ENCODE measurements around the gene STARD9. TPM values are rescaled to one million over a fixed set of nuclear protein-coding genes. Genes with fewer than 3 reads are reported as not detected.

The STARD9 gene
- total RNA-seq, 1 experiment from 2014 or later, result 5.0 TPM

GRCh38 chr15:42576040-42576594 is 711 bp downstream of the STARD9 start:
- CTCF ChIA-PET, result interaction anchor here (0.6 to 1.2 kb wide), 2 partner anchors 15 to 448 kb away, joined by 5 to 7 read pairs; no protein-coding TSS in a partner anchor

DNA sequence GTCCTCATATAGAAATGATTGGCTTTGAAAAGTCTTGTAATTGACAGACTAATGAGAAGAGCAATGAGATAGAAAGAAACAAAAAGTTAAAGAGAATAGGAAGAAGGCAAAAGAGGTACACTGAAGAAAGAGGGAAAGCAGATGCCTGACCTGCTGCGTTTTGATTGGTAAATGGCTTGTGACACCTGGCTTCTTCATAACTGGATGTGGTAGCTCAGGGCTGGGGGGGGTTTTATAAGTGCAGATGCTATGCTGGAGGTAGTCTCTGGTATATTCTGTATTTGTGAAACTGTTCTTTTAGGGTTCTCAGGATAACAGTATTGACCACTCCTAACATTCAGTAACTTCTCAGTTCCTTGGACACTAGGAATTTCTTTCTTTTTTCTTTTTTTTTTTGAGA is 1.4 kb downstream of the STARD9 start:
- ChIA-PET RAD21 (ENCODE audit: low non-redundant PET in 1 of 2, low total read pairs in 2 of 2, uncharacterized antibody in 2 of 2, unreplicated experiment in 2 of 2) (no interaction called here), CTCF (interaction anchor here (0.6 kb wide), 1 partner anchor 447 kb away, joined by 5 read pairs; no protein-coding TSS in a partner anchor), POLR2A (interaction anchor here (2.0 kb wide), 1 partner anchor 12 kb away, joined by 6 read pairs; no protein-coding TSS in a partner anchor)
- Histone ChIP-seq H4K20me1 (ENCODE audit: insufficient read depth) (no peaks in the 10 kb centered on the region), H3K9me3 (ENCODE audit: control insufficient read depth in 1 of 2, insufficient read depth in 1 of 2, low read depth in 1 of 2, low read length in 2 of 2) (no peaks in the 10 kb centered on the region), H2AFZ (ENCODE audit: low read depth, low read length, poor library complexity, severe bottlenecking) (no peak overlapping the region), H3K27me3 (ENCODE audit: insufficient read depth, low read length) (no peaks in the 10 kb centered on the region; the same call in 1 of the 2 replicates), H3K4me3 (replicated peaks in 1 of 2; ENCODE audit: low read depth in 1 of 2, low read length in 2 of 2) (no peak overlapping the region), H3K9me2 (ENCODE audit: insufficient read depth) (no peaks in the 10 kb centered on the region), H3K4me1 (ENCODE audit: control insufficient read depth in 1 of 2, insufficient read depth in 2 of 2, low read length in 2 of 2) (peaks cover 15 to 28% of the 10 kb centered on the region in 2 experiments), H3K4me2 (ENCODE audit: low read length) (peak overlapping the region; percentile 98; the same call in 1 of the 2 replicates), H3K9ac (ENCODE audit: low read length) (no peak overlapping the region), H3K27ac (ENCODE audit: low read depth, low read length) (no peak overlapping the region), H3K36me3 (ENCODE audit: control insufficient read depth in 1 of 2, insufficient read depth in 2 of 2, low read length in 2 of 2) (no peaks in the 10 kb centered on the region), H3K79me2 (ENCODE audit: insufficient read depth, low read length) (no peaks in the 10 kb centered on the region)
- no peak for DNase-seq (ENCODE audit: low read depth, low spot score)
- no peak for ATAC-seq
- TF ChIP-seq CEBPB (IDR thresholded peaks at IDR 0.05; ENCODE audit: low read depth) (no peak), CTCF (IDR thresholded peaks at IDR 0.05 in 2 of 3, conservative IDR thresholded peaks at IDR 0.05 in 1 of 3; ENCODE audit: borderline replicate concordance in 1 of 3, insufficient read depth in 1 of 3, low read depth in 2 of 3, low read length in 2 of 3) (no peak), ELF1 (IDR thresholded peaks at IDR 0.05; ENCODE audit: borderline replicate concordance, low read depth) (no peak), POLR2AphosphoS5 (IDR thresholded peaks at IDR 0.05; ENCODE audit: low read depth, low read length) (no peak), ZFX (IDR thresholded peaks at IDR 0.05) (no peak), EGR1 (IDR thresholded peaks at IDR 0.05; ENCODE audit: low read depth) (no peak), EZH2phosphoT487 (IDR thresholded peaks at IDR 0.05; ENCODE audit: borderline replicate concordance) (no peak)
- intact Hi-C loops (cut with micrococcal nuclease), result no loop called here
- TSS peak; percentile 52 for BruUV-seq (replicated peaks)

More at GRCh38 chr15:42576040-42576594, 711 bp downstream of the STARD9 start:
- peaks cover 12 to 22% of the 10 kb centered on the region in 2 experiments for H3K4me1 ChIP-seq (ENCODE audit: control insufficient read depth in 1 of 2, insufficient read depth in 2 of 2, low read length in 2 of 2)
- H3K27me3 ChIP-seq (ENCODE audit: insufficient read depth, low read length), result no peaks in the 10 kb centered on the region; the same call in 1 of the 2 replicates
- H3K36me3 ChIP-seq (ENCODE audit: control insufficient read depth in 1 of 2, insufficient read depth in 2 of 2, low read length in 2 of 2), result no peaks in the 10 kb centered on the region
- peak overlapping the region; percentile 64 for H3K9ac ChIP-seq (ENCODE audit: low read length)
- ATAC-seq, result no peak
- intact Hi-C loops (cut with micrococcal nuclease), result no loop called here
- ChIA-PET RAD21 (ENCODE audit: low non-redundant PET in 1 of 2, low total read pairs in 2 of 2, uncharacterized antibody in 2 of 2, unreplicated experiment in 2 of 2) (no interaction called here), POLR2A (interaction anchor here (0.7 to 2.0 kb wide), 5 partner anchors 8 to 15 kb away, joined by 3 to 6 read pairs (median 3); no protein-coding TSS in a partner anchor)
- H3K9me2 ChIP-seq (ENCODE audit: insufficient read depth), result no peaks in the 10 kb centered on the region
- H3K4me2 ChIP-seq (ENCODE audit: low read length), result peak overlapping the region; percentile 98
- H3K4me3 ChIP-seq (replicated peaks in 1 of 2; ENCODE audit: low read depth in 1 of 2, low read length in 2 of 2), result peak overlapping the region; percentile 61 to 63
- no peaks in the 10 kb centered on the region for H3K9me3 ChIP-seq (ENCODE audit: control insufficient read depth in 1 of 2, insufficient read depth in 1 of 2, low read depth in 1 of 2, low read length in 2 of 2)
- no peak for TF ChIP-seq EGR1 (IDR thresholded peaks at IDR 0.05; ENCODE audit: low read depth)
- TF ChIP-seq, protein P1, sequence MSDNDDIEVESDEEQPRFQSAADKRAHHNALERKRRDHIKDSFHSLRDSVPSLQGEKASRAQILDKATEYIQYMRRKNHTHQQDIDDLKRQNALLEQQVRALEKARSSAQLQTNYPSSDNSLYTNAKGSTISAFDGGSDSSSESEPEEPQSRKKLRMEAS (IDR thresholded peaks at IDR 0.05), result 0 out of 2 replicates have a peak, but pooled peaks have one; percentile 8
- H2AFZ ChIP-seq (ENCODE audit: low read depth, low read length, poor library complexity, severe bottlenecking), result no peak overlapping the region
- BruUV-seq (replicated peaks), result no TSS peak
- H3K79me2 ChIP-seq (ENCODE audit: insufficient read depth, low read length), result no peaks in the 10 kb centered on the region
- H4K20me1 ChIP-seq (ENCODE audit: insufficient read depth), result no peaks in the 10 kb centered on the region
- no peak overlapping the region for H3K27ac ChIP-seq (ENCODE audit: low read depth, low read length)
- no peak for DNase-seq (ENCODE audit: low read depth, low spot score)
